Panc1 (cell line): Measurements from ENCODE around the gene CNTN1. TPM values are rescaled to one million over a fixed set of nuclear protein-coding genes. Genes with fewer than 3 reads are reported as not detected.

Experiments
- ATAC-seq: fragments of 200-7000 bp; cut with Tn5 transposase; 2 replicates; pipeline ENCODE4 v1.9.1; 2020; ENCODE audit warnings: mild to moderate bottlenecking, moderate library complexity
- BruUV-seq: library from RNA; stranded (reverse); fragments of 400-500 nt; replicated peaks from 2 replicates; lab custom pipeline; 2021; lab: Mats Ljungman, UMichigan
- CTCF ChIA-PET: fragments of 300-600 bp; sonication (Branson Sonifier 250); formaldehyde crosslinking; loops from one replicate; lab custom pipeline; 2022; ENCODE audit warnings: antibody characterized with exemption; lab: Charles Lee
- POLR2A ChIA-PET: fragments of 300-600 bp; sonication (Branson Sonifier 250); formaldehyde crosslinking; loops from one replicate; lab custom pipeline; 2022; ENCODE audit warnings: antibody characterized with exemption; lab: Charles Lee
- DNase-seq: peaks from one replicate; pipeline ENCODE4 v3.0.0-alpha.2; 2010; ENCODE audit warnings: low read depth, low spot score
- H3K27ac ChIP-seq: 2 replicates; pipeline ENCODE4 v1.5.1; 2011; ENCODE audit warnings: mild to moderate bottlenecking, low read length, inconsistent platforms
- H3K27me3 ChIP-seq: fragments of 200-500 bp; sonication (Bioruptor generic); 2 replicates; pipeline ENCODE4 v1.6.0; 2014; ENCODE audit warnings: low read length, inconsistent platforms; ENCODE audit not compliant: control insufficient read depth, insufficient read depth
- H3K36me3 ChIP-seq: fragments of 200-500 bp; sonication (Bioruptor generic); 2 replicates; pipeline ENCODE4 v1.5.1; 2014; ENCODE audit warnings: inconsistent platforms, mild to moderate bottlenecking, low read length, moderate library complexity; ENCODE audit not compliant: control insufficient read depth, insufficient read depth
- H3K4me1 ChIP-seq: 2 replicates; pipeline ENCODE4 v1.5.1; 2011; ENCODE audit warnings: inconsistent platforms, mild to moderate bottlenecking, low read length, moderate library complexity; ENCODE audit not compliant: control insufficient read depth, insufficient read depth
- H3K4me3 ChIP-seq, 2 experiments: 2 replicates each; pipeline ENCODE4 v1.5.1; 2011 to 2012; ENCODE audit warnings: low read depth in 2 of 2, low read length in 2 of 2, mild to moderate bottlenecking in 2 of 2, inconsistent platforms in 1 of 2, moderate library complexity in 1 of 2
- H3K9me3 ChIP-seq: fragments of 200-500 bp; sonication (Bioruptor generic); 2 replicates; pipeline ENCODE4 v1.5.1; 2014; ENCODE audit warnings: low read depth, mild to moderate bottlenecking, inconsistent platforms, low read length, moderate library complexity; ENCODE audit not compliant: control insufficient read depth, insufficient read depth
- CTCF ChIP-seq: fragments of 450-650 bp; IDR thresholded peaks from 2 replicates; pipeline ENCODE4 v1.5.1; 2017; ENCODE audit warnings: mild to moderate bottlenecking
- POLR2AphosphoS5 ChIP-seq: IDR thresholded peaks from 2 replicates; pipeline ENCODE4 v1.6.1; 2012; ENCODE audit warnings: mild to moderate bottlenecking, low read depth, low read length, moderate library complexity
- REST ChIP-seq, 2 experiments: IDR thresholded peaks; 2 replicates each; pipeline ENCODE4 v1.6.1; 2011 to 2012; ENCODE audit warnings: low read depth in 2 of 2, control low read depth in 1 of 2, low read length in 1 of 2, mild to moderate bottlenecking in 1 of 2, moderate library complexity in 1 of 2; ENCODE audit not compliant: insufficient read depth in 1 of 2
- SIN3A ChIP-seq: IDR thresholded peaks from 2 replicates; pipeline ENCODE4 v1.6.1; 2012; ENCODE audit warnings: low read depth, mild to moderate bottlenecking, low read length, moderate library complexity, borderline replicate concordance; ENCODE audit not compliant: insufficient read depth
- TCF7L2 ChIP-seq: IDR thresholded peaks from 2 replicates; pipeline ENCODE4 v1.6.1; 2011; ENCODE audit warnings: mild to moderate bottlenecking, low read depth, low read length, inconsistent platforms
- in situ Hi-C: cut with HindIII; loops from 2 replicates; pipeline ENCODE4 v1.10.0; 2016; ENCODE audit warnings: low sequenced_read_pairs, low pct_unique_long_range_greater_than_20kb
- intact Hi-C: fragments of 100-400 bp; cut with micrococcal nuclease; formaldehyde crosslinking; loops from one replicate; pipeline ENCODE4 v1.10.0; 2022; ENCODE audit not compliant: unreplicated experiment
- total RNA-seq: library from RNA; stranded (reverse); gene quantifications from one replicate; pipeline ENCODE4 v1.2.1, GENCODE V29; 2021; ENCODE audit not compliant: unreplicated experiment

The CNTN1 gene
- total RNA-seq, 1 experiment from 2014 or later, result not detected

GRCh38 chr12:40819436-40820108, 127.3 kb downstream of the CNTN1 start:
- Histone ChIP-seq H3K4me3 (no peak overlapping the region), H3K27ac (no peak overlapping the region), H3K36me3 (no peaks in the 10 kb centered on the region), H3K4me1 (no peaks in the 10 kb centered on the region), H3K9me3 (0 out of 2 replicates have a peak, but pooled peaks cover 3% of the 10 kb centered on the region), H3K27me3 (no peaks in the 10 kb centered on the region)
- DNase-seq (no peak), ATAC-seq (no peak)
- intact Hi-C loops, result no loop called here
- ChIA-PET POLR2A (no interaction called here), CTCF (no interaction called here)
- in situ Hi-C loops, result no loop called here
- TF ChIP-seq SIN3A, result no peak
- TF ChIP-seq REST (IDR thresholded peaks at IDR 0.05; ENCODE audit: insufficient read depth in 1 of 2, low read depth in 2 of 2, low read length in 1 of 2), result no peak
- no peak for TF ChIP-seq CTCF
- TF ChIP-seq POLR2AphosphoS5, result no peak
- TF ChIP-seq TCF7L2, result no peak
- BruUV-seq, result no TSS peak

- Histone ChIP-seq H3K4me1 (no peaks in the 10 kb centered on the region), H3K4me3 (no peak overlapping the region), H3K27ac (no peak overlapping the region), H3K36me3 (no peaks in the 10 kb centered on the region), H3K9me3 (0 out of 2 replicates have a peak, but pooled peaks cover 3% of the 10 kb centered on the region), H3K27me3 (no peaks in the 10 kb centered on the region)
- no TSS peak for BruUV-seq
- POLR2A ChIA-PET, result interaction anchor here (0.5 kb wide), 1 partner anchor 765 kb away, joined by 3 read pairs; no protein-coding TSS in a partner anchor
- CTCF ChIA-PET, result no interaction called here
- DNase-seq, result no peak
- TF ChIP-seq CTCF (no peak), POLR2AphosphoS5 (no peak), REST (IDR thresholded peaks at IDR 0.05; ENCODE audit: insufficient read depth in 1 of 2, low read depth in 2 of 2, low read length in 1 of 2) (no peak), TCF7L2 (no peak), SIN3A (no peak)
- no peak for ATAC-seq
- in situ Hi-C loops (no loop called here), intact Hi-C loops (no loop called here)
Measured at GRCh38 chr12:40820794-40821484, 128.7 kb downstream of the CNTN1 start.
